GDM1 (cell line): ENCODE results near the gene EVPL.
"Not testable (repeated sequence)": the region's sequence is repeated elsewhere in the genome, so short reads cannot be mapped to it uniquely, and the experiment has no call there.

Experiments
- DNase-seq: peaks from one replicate; lab custom pipeline; 2025; lab: John Stamatoyannopoulos, UW

Gene EVPL

DNA sequence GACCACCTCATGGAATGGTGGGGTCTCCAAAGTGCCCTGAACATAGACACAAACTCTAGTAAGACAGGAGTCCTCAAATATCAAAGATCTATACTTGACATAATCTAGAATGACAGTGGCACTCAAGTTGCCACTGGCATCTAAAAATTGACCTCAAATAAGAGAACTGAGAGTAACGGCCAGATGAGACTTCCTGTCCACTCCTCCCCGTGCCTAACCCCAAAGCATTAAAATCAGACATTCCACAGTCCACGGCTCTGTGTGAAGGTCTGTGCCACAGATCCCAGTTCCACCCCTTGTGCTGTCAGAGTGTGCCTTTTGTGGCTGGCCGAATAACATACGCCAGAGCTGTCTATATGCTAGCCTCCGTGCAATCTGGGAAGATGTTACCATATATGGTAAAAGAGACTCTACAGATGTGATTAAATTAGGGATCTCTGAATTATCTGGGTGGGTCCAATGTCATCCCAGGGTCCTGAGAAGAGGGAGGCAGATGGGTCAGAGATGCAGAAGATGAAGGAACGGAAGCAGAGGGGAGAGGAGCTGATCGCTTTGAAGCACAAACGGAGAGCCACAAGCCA, 21.0 kb upstream of the EVPL start:
- no peak for DNase-seq

DNA sequence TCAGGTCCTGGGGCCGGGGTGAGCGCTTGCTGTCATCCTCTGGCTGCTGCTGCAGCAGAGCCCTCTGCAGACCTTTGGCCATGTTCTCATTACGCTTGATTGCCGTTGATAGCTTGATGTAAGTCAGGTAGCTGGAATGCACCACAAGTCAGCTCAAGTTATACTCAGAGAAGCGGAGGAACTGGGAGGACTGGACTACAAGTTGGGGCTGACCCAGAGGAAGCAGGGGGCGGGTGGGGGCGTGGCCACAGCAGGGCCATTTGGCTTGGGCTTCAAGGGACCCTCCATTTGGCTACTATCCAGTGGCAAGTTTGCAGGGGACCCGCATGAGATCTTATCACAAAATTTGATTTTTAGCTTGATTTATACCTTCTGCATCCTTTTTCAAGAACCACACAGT, 19.0 kb upstream of the EVPL start:
- no peak for DNase-seq

DNA sequence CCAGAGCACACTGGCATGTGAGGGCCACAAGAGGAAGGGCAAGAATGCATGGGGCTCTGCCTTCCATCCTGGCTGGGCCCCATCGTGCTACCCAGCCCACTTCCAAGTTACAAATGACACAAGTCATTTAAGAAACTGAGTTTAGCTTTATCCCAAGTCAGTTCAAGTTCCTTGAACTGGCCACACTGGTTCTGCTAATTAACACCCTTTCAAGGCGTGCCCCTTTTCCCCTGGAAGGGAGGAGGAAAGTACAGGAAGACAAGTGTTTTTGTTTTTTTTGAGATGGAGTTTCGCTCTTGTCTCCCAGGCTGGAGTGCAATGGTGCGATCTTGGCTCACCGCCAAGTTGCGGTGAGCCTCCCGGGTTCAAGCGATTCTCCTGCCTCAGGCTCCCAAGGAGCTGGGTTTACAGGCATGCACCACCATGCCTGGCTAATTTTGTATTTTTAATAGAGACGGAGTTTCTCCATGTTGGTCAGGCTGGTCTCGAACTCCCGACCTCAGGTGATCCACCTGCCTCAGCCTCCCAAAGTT, 17.4 kb upstream of the EVPL start:
- DNase-seq, result not testable (repeated sequence)

DNA sequence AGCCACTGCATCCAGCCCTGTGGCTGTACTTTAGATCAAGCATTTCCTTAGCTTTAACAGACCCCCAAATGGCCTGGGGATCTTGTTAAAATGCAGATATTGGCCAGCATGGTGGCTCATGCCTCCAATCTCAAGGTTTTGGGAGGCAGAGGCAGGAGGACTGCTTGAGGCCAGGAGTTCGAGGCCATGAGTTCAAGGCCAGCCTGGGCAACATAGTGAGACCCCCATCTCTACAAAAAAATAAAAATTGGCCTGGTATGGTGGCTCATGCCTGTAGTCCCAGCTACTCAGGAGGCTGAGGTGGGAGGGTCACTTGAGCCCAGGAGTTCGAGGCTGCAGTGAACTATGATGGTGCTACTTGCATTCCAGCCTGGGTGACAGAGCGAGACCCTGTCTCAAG, 15.8 kb upstream of the EVPL start:
- not testable (repeated sequence) for DNase-seq

DNA sequence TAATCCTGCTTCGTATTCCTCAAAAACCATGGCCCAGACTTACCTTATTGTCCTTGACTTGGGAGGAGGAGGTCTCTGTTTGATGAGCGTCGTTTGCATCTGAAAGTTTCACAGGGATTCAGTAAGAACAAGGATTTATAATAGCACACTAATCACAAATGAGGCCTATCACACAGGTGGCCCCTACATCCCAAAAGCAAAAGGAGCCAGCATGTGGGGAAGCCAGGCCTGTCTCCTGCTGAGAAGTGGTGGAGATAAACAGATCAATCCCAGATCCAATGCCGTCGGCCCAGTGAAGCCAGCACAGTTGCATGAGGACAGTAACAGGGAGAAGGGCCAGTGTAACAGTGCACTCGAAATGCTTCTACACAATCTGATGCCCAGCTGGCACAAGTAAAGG, 13.3 kb upstream of the EVPL start:
- no peak for DNase-seq

DNA sequence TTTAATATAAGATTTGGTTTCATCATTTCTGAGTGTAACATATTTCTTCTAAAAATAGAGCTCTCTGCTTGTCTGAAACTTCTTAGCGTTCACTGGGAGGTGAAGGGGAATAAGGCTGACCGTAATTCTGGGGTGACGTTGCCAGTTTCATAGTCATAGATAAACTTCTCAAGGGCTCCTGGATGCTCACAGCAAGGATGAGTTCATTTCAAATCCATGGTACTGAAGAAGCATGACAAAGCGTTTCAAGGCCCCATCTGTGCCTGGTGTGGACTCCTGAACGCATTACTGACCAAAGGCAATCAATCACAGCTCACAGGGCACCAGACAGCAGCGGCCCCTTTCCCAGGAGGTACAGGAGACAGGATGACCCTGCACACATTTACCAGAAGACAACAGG, 12.0 kb upstream of the EVPL start:
- DNase-seq, result no peak

DNA sequence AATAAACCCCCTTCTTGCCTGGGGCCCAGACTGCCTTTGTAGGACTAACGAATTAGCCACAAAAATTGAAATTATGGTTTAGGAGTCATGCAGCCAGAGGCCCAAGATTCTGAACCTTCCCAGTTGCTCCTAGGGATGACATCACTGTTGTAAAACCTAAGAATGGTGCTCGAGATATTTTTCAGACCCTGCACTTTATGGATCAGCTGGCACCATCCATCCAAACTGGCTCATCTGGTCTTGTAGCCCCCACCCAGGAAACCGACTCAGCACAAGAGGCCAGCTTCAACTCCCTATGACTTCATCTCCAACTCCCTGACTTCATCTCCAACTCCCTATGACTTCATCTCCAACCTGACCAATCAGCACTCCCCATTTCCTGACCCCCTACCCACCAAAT, 10.9 kb upstream of the EVPL start:
- no peak for DNase-seq

DNA sequence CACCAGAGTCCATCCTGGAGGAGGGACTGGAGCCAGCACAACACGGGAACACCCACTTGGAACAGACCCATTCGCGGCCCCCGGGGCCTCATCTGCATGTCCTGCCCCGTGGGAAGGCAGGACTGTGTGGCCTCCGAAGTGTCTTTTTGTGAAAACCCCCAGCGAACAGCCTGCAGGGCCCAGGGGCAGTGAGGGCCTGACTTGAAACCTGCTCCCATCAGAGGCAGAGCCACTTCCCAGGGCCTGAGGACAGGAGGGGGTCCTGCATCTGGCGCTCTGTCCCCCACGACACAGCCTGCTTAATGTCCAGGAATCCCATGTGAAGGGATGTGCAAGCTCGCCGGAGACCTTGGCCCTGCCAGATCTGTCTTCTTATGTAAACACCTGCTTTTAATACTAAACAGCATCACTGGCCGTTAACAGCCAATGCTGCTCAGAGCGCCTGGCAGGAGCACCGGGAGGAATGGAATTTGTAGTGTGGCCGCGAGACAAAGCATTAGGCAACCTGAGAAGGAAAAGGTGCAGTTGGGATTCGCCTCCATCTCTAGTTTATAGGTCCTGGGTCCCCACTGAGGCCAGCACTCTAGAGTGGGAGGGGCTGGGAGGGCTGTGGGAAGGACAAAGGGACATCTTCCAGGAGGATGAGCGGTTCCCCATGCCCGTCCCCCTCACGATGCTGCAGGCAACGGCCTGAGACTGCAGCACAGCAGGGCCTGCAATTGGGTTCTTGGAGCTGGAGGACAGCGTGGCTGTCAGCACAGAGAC, 9.6 kb upstream of the EVPL start:
- no peak for DNase-seq

DNA sequence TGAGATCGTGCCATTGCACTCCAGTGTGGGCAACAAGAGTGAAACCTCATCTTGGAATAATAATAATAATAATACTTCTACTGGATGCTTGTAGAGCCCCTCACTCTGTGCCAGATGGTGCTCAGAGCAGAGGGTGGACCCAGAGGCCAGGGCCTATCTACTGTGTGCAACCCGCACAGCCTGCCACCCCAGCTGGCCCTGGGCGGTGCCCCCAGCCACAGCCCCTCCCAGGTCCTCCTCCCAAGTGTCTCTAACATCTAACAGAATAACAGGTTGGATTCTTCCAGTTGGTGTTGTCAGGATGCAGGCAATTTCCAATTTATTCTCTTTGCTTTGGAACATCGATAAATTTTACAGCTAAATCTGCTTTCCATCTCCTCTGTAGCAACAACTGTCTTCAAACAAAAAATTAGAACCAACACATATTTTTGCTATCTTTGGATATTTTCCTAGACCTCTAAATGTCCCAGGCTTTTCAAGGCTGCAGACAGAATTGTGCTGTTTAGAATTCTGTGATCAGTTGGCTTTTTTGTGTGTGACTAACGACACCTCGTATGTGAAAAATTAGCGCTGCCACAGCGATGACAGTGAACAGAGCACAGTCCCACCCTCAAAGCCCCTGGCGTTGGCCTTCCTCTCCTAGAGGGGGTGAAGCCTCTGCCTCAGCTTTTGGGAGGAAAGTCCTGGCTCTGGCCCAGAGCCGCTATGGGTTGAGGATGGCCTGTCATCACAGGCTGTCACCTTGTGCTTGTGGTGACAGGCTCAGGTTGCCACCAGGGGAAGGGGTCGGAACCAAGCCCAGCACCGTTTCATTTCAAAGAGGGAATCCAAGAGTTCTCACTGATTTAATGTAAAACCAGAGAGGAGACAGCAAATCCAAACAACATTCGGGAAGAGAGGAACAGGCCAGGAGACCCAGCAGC, 7.6 kb upstream of the EVPL start:
- DNase-seq, result no peak

DNA sequence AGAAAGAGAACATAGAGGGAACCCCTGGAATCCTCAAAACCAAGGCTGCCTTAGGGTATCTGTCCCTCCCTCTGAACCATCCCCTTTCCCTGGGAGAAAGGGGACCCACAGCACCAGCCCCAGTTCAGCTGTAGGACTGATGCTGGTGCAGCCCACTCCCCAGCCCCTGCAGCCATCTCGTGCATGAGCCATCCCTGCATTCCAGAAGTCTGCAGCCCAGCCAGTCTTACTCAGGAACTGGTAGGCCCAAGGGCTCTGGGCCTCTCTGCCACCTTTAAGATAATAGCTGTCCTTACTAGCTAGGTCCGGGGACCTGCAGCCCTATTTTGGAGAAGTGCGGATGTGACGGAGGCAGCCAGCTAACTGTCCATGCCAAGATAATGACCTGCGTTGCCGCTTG, 6.0 kb upstream of the EVPL start:
- no peak for DNase-seq

DNA sequence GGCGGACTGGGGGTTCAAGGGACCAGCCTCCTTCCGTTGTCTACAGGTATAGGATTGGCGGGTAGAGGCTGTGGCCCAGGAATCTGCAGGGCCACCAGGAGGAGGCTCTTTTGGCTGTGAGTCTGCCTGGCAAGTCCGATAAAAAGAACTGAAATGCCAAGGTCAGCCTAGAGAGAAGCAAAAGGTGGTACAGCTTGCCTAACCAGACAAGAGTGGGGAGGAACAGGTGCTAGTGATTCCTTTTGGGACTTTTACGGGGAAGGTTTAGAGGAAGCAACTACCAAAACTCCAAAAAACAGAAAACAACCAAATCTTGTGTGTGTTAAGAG, 5.6 kb upstream of the EVPL start:
- no peak for DNase-seq

DNA sequence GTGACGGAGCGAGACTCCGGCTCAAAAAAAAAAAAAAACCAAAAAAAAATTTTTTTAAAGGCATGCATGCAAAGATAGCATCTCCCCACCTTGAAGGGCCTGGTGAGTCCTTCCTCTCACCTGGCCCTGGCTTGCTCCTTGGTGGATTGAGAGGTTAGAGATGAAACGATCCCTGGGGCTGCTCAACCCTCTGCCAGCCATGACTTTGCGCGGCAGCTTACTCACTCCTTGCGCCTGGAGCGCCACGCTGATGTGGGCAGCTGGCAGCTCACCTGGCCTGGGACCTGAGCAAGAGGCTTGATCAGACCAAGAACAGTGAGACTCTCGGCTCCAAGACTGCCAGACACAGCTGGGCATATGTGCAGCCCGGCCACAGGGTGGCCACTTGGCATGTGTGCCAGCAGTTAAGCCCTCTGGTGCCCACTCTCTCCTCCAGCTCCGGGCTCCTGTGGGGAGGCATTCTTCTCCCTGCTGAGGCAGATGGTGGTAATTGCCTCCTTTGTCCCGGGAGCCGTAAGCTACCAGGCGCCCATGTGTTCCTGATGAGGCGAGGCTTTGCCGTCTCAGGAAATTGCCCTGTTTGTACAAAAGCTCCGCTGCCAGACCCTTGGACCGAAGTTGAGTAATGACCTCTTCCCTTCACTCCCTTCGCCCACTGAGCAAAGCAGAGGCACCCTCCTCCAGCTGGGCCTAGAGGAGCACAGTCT, 5.1 kb upstream of the EVPL start:
- no peak for DNase-seq

DNA sequence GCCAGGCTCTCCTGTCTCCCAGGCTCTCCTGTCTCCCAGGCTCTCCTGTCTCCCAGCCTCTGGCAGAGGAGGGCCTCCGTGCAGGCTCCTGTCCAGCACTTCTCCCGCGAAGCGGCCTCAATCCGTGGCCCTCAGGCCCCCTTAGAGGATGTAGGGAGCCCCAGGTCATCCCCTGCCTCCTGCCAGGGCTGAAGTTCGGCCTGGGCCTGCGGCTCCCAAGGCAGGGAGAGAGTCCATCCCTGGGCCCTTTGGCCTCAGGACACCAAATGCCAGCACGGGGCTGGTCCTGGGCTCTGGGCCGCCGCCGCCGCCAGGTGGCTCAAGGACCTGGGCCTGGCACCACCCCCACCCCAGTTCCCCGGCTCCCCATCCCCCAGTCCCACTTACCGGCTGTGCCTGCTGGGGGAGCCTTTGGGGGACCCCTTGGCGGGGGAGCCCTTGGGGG, 370 bp downstream of the EVPL start:
- DNase-seq, result no peak

DNA sequence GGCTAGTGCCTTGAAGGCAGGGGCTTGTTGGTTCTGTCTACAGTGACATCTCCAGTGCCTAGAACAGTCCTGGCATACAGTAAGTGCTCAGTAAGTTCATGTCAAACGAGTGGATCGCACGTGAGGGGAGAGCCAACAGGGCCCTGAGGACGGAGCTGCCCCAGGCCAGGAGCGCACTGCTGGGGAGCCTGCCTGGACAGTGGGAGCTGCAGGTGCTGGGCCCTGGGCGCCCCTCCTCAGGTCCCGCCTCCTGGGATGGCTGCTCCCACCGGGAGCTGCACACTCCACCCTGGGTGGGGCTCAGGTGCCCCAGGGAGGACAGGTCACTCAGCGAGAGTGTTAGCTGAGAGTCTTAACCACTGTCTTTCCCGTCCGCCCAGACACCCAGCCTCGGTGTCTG, 1.8 kb downstream of the EVPL start:
- DNase-seq, result no peak

DNA sequence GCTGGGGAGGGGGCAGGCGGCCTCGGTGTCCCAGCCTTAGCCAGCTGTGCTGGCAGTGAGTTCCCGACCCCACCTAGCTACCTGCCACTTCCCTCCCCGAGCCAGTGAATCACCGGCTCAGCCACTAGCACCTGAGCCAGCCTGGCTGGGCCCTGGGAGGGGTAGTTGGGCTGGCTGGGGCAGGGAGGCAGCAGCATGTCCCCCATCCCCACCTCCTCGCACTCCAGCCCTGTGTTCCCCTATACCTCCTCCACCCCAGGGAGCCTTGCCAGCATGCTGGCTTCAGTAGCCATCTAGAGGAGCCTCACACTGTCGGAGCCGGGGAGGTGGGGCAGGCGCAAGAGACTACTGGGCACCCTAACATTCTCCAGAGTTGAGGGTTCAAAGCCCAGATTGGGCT, 2.8 kb downstream of the EVPL start:
- no peak for DNase-seq

DNA sequence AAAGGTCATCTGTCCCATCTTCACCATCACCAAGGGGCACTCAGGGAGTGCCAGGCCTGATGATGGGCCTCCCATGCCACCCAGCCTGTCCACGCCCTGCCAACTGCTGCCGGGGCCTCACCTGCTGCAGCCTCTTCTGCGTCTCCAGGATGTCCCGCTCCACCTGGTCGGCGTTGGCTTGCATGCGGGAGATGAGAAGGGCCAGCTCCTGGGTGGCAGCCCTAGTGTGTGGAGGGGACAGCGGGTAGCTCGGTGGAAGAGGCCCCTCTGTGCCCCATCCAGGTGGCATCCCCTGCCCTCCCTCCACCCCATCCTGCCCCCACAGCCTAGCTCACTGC, 3.2 kb downstream of the EVPL start:
- DNase-seq, result no peak

DNA sequence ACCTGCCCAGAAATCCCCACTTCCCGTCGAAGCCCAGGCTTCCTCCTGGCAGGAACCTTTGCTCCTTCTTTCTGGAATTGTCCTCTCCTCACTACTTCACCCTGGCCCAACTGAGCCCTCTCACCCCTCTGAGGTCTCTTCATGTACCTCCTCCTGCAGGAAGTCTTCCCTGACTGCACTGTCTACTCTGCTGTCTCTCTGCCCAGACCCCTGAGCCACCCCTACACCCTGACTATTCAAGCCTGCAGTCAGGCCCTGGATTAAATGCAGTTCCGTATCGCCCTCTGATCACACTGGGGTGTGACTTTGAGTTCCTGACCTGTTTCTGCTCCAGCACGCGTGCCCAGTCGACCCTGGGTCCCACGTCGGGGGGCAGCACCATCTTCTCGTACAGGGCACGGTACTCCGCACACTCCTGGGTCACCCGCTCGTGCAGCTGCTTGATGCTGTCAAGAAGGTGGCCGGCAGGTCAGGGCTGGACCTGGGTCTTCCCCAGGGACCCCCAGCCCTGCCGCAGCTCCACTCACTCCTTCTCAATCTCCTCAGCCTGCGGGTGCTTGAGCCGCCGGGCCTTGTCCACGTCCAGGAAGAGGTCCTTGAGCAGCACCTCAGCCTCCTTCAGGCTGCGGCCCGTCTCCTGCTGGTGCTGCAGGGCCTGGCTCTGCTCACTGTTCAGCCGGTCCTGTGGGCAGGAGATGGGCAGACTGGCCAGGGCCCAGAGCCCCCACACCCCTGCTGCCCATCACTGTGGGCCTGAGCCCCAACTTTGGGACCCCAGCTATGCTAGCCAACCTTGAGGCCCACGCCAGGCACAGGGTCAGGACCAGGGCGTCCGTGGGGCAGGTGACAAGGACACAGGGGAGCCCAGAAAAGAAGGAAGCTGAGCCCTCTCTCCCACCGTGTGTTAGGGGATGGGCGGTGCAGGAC, 3.9 kb downstream of the EVPL start:
- no peak for DNase-seq

DNA sequence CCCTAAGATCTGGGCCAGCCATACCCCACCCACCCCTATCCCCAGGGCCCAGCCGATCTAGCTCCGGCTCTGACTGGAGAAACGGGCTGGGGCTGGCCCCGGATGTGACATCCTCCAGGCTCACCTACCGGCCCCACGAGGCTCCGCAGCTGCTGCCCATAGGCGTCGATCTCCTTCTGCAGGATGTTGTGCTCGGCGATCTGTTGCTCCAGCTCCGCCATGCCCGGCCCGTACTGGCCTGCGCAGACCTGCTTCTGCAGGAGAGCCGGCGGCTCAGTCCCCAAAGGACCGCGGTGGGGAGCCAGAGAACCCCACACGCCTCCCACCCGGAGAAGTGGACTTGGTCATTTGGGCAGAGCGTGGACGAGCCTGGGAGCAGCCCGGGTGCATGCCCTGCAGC, 4.8 kb downstream of the EVPL start:
- DNase-seq, result no peak

DNA sequence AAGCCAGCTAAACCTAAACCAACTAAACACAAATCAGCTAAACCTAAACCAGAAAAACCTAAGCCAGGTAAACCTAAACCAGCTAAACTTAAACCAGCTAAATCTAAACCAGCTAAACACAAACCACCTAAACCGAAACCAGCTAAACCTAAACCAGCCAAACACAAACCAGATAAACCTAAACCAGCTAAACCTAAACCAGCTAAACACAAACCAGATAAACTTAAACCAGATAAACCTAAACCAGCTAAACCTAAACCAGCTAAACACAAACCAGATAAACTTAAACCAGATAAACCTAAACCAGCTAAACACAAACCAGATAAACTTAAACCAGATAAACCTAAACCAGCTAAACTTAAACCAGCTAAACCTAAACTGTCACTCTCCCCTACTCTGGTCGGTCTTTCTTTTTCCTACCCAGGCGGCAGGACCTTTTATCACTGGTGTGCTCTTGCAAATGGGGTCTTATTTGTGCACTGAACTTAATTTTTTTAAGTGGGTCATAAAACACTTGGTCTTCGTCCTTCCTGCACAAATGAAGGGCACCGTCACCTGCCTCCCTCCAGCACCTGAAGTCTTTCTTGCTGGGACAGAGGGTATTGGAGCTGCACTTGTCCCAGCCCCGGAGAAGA, 7.2 kb downstream of the EVPL start:
- DNase-seq, result no peak

DNA sequence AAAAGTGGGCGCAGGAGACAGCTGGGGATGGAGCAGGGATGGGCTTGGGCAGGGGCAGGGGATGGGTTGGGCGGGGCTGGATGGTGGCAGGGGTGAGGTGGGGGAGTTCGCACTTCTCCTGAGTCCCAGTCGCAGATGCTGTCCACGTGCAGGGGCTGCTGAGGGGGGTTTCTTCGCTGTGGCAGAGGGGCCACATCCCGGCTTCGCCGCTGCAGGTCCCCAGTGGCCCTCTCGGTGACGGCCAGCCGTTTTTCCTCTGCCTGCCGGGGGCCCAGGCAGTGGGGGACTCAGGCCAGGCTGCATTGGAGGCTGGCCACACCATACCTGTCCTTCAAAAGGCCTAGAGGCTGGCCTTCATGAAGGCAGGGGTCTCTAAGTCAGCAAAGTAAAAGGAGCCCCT, 8.3 kb downstream of the EVPL start:
- DNase-seq, result no peak

DNA sequence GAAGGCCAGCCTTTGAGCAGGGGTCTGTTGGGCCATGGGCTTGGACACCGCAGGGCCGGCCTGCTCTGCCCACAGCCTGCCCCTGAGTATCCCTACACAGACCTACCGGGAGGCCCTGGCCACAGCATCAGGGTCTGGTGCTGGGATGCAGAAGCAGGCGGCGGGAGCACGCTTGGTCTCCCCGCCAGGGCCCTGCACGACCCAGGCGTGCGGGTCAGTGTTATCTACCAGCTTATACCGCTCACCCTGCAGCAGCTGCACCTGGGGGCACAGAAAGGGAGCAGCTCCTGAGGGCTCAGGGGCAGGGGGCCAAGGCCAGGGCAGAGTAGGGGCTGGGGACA, 8.8 kb downstream of the EVPL start:
- DNase-seq, result no peak
